ENCODE data around the gene SMOC1.

Gene SMOC1

GRCh38 chr14:69945912-69946311 is 66.7 kb downstream of the SMOC1 start:
- no peak for DNase-seq

GRCh38 chr14:69948351-69948750 is 69.1 kb downstream of the SMOC1 start:
- DNase-seq: no peak

- DNase-seq: no peak
These were observed 72.0 kb downstream of the SMOC1 start for GRCh38 chr14:69951263-69951662.

GRCh38 chr14:69951935-69952334 is 72.7 kb downstream of the SMOC1 start:
- no peak for DNase-seq

GRCh38 chr14:69953266-69953915 is 74.2 kb downstream of the SMOC1 start:
- DNase-seq: no peak

GRCh38 chr14:69955855-69956845 is 76.9 kb downstream of the SMOC1 start:
- no peak for DNase-seq

GRCh38 chr14:69956970-69957369 is 77.8 kb downstream of the SMOC1 start:
- DNase-seq: no peak

- no peak for DNase-seq
These were observed 78.8 kb downstream of the SMOC1 start for GRCh38 chr14:69957986-69958385.

GRCh38 chr14:69959136-69959535 is 79.9 kb downstream of the SMOC1 start:
- no peak for DNase-seq

- no peak for DNase-seq
These were observed 81.1 kb downstream of the SMOC1 start for GRCh38 chr14:69960296-69960695.

GRCh38 chr14:69963966-69964365 is 84.8 kb downstream of the SMOC1 start:
- no peak for DNase-seq

GRCh38 chr14:69964841-69965240 is 85.6 kb downstream of the SMOC1 start:
- no peak for DNase-seq

GRCh38 chr14:69968132-69968531 is 88.9 kb downstream of the SMOC1 start:
- DNase-seq: no peak

GRCh38 chr14:69968681-69969080 is 89.5 kb downstream of the SMOC1 start:
- DNase-seq: no peak

- DNase-seq: no peak
These were observed 93.5 kb downstream of the SMOC1 start for GRCh38 chr14:69972755-69973154.

- DNase-seq: no peak
These were observed 94.6 kb downstream of the SMOC1 start for GRCh38 chr14:69973846-69974245.

- DNase-seq: no peak
These were observed 100.7 kb downstream of the SMOC1 start for GRCh38 chr14:69979882-69980281.

GRCh38 chr14:69980457-69981425 is 101.5 kb downstream of the SMOC1 start:
- no peak for DNase-seq

- no peak for DNase-seq
These were observed 103.1 kb downstream of the SMOC1 start for GRCh38 chr14:69982220-69982839.

GRCh38 chr14:69982886-69983285 is 103.7 kb downstream of the SMOC1 start:
- DNase-seq: no peak

- no peak for DNase-seq
These were observed 104.1 kb downstream of the SMOC1 start for GRCh38 chr14:69983317-69983716.

GRCh38 chr14:69985463-69985862 is 106.2 kb downstream of the SMOC1 start:
- DNase-seq: no peak
